Tibial nerve (tissue), 4 donors: ENCODE measurements around the gene SETD3.

ENCODE experiments used
- EP300 ChIP-seq, 2 donors: sonication (generic); formaldehyde crosslinking; IDR thresholded peaks; one replicate each; pipeline ENCODE4 v1.6.1; 2017; ENCODE audit warnings: antibody characterized with exemption in 2 of 2, mild to moderate bottlenecking in 1 of 2
- POLR2A ChIP-seq, 2 donors: fragments of 450-650 bp; IDR thresholded peaks; one replicate each; pipeline ENCODE4 v1.6.1; 2017; ENCODE audit warnings: antibody characterized with exemption in 2 of 2, mild to moderate bottlenecking in 2 of 2, moderate library complexity in 2 of 2
- TF ChIP-seq, protein P1 (sequence below), 5 experiments: fragments of 200-600 bp in 3 of 5; fragments of 450-650 bp in 2 of 5; sonication (generic) in 3 of 5; IDR thresholded peaks; one replicate each; pipeline ENCODE4 v1.5.1; 2016 to 2019; ENCODE audit warnings: antibody characterized with exemption in 5 of 5, mild to moderate bottlenecking in 3 of 5, moderate library complexity in 2 of 5

DNA sequence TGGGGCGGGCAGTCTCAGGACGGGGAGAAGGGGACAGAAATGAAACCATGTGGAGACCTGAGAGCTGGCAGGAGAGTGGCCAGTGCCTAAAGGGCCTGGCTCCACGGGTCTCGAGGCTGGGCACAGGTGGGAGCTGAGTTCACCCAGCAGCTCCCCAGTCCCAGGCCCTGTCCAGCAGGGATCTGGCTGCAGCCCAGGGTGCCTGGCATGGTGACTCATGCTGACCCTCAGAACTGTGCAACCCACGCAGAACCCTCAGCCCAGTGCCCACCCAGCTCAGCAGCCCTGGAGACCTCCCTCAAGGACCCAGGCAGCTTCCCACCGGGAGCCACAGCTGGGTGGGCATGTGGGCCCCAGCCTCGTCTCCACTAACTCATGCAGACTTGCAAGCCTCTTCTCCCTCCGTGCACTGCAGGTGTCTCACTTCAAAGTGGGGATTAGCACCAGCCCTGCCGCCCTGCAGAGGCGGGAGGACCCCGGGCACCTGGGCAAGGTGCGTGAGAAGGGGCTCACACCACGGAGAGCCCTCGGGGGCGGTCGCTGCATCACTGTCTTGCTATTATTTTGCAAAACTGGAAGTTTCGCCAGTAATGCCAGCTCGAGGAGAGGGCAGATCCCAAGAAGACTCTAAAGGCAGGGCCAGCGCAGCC is 46.9 kb upstream of the SETD3 start:
- TF ChIP-seq POLR2A (IDR thresholded peaks at IDR 0.05) (no peak), EP300 (IDR thresholded peaks at IDR 0.05) (no peak)
- TF ChIP-seq, protein P1, sequence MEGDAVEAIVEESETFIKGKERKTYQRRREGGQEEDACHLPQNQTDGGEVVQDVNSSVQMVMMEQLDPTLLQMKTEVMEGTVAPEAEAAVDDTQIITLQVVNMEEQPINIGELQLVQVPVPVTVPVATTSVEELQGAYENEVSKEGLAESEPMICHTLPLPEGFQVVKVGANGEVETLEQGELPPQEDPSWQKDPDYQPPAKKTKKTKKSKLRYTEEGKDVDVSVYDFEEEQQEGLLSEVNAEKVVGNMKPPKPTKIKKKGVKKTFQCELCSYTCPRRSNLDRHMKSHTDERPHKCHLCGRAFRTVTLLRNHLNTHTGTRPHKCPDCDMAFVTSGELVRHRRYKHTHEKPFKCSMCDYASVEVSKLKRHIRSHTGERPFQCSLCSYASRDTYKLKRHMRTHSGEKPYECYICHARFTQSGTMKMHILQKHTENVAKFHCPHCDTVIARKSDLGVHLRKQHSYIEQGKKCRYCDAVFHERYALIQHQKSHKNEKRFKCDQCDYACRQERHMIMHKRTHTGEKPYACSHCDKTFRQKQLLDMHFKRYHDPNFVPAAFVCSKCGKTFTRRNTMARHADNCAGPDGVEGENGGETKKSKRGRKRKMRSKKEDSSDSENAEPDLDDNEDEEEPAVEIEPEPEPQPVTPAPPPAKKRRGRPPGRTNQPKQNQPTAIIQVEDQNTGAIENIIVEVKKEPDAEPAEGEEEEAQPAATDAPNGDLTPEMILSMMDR (IDR thresholded peaks at IDR 0.05), result no peak
